ENCODE data around the gene TRPM5.

- TF ChIP-seq CTCF (IDR thresholded peaks at IDR 0.05; ENCODE audit: insufficient read depth, low read length) (no peak), POLR2AphosphoS5 (IDR thresholded peaks at IDR 0.05; ENCODE audit: low read depth) (no peak), REST (IDR thresholded peaks at IDR 0.05; ENCODE audit: insufficient replicate concordance, low read depth) (no peak)
These were observed 39.1 kb upstream of the TRPM5 start for GRCh38 chr11:2483426-2483825.

Data from HL-60 (cell line).